OCI-LY7 (cell line): ENCODE measurements around the gene GLP1R. TPM values are rescaled to one million over a fixed set of nuclear protein-coding genes. Genes with fewer than 3 reads are reported as not detected.

Experiments
- BruUV-seq: library from RNA; stranded (reverse); fragments of 400-500 nt; replicated peaks from 2 replicates; lab custom pipeline; 2021; lab: Mats Ljungman, UMichigan
- CTCF ChIA-PET: fragments of 300-600 bp; sonication (Branson Sonifier 250); formaldehyde crosslinking; loops from one replicate; lab custom pipeline; 2022; ENCODE audit warnings: antibody characterized with exemption; ENCODE audit not compliant: unreplicated experiment; lab: Charles Lee
- POLR2A ChIA-PET: fragments of 300-600 bp; sonication (Branson Sonifier 250); formaldehyde crosslinking; loops from one replicate; lab custom pipeline; 2022; ENCODE audit warnings: antibody characterized with exemption; lab: Charles Lee
- DNase-seq: peaks from one replicate; pipeline ENCODE4 v3.0.0-alpha.2; 2015; ENCODE audit warnings: low spot score
- H2AFZ ChIP-seq: fragments of 200-600 bp; sonication (generic), shearing (Covaris generic); 2 replicates; pipeline ENCODE4 v1.6.1; 2014; ENCODE audit warnings: mild to moderate bottlenecking, antibody characterized with exemption, low read length, moderate library complexity
- H3K27ac ChIP-seq: fragments of 200-600 bp; sonication (generic); 2 replicates; pipeline ENCODE4 v1.5.1; 2014; ENCODE audit warnings: mixed run types, low read depth, mild to moderate bottlenecking, moderate library complexity, low read length, inconsistent platforms; ENCODE audit not compliant: poor library complexity, severe bottlenecking
- H3K36me3 ChIP-seq: fragments of 200-600 bp; sonication (generic); 2 replicates; pipeline ENCODE4 v1.6.1; 2014; ENCODE audit warnings: mild to moderate bottlenecking, antibody characterized with exemption, low read length, moderate library complexity, mixed read lengths; ENCODE audit not compliant: insufficient read depth
- H3K4me1 ChIP-seq: fragments of 200-600 bp; sonication (generic); 2 replicates; pipeline ENCODE4 v1.5.1; 2014; ENCODE audit warnings: mild to moderate bottlenecking, low read length; ENCODE audit not compliant: insufficient read depth, poor library complexity, severe bottlenecking
- H3K4me2 ChIP-seq: fragments of 200-600 bp; sonication (generic); 2 replicates; pipeline ENCODE4 v1.6.1; 2014; ENCODE audit warnings: mild to moderate bottlenecking, low read length
- H3K4me3 ChIP-seq: fragments of 200-600 bp; sonication (generic); 2 replicates; pipeline ENCODE4 v1.5.1; 2014; ENCODE audit warnings: mild to moderate bottlenecking, low read depth, low read length; ENCODE audit not compliant: poor library complexity, severe bottlenecking
- H3K79me2 ChIP-seq: fragments of 200-600 bp; sonication (generic); 2 replicates; pipeline ENCODE4 v1.6.1; 2016; ENCODE audit warnings: low read depth, mild to moderate bottlenecking, low read length, moderate library complexity, mixed read lengths; ENCODE audit not compliant: insufficient read depth
- H3K9me2 ChIP-seq: fragments of 200-600 bp; sonication (generic); 2 replicates; pipeline ENCODE4 v1.6.1; 2016; ENCODE audit warnings: mild to moderate bottlenecking, low read length, mixed read lengths; ENCODE audit not compliant: insufficient read depth
- H3K9me3 ChIP-seq: fragments of 200-600 bp; sonication (generic); 2 replicates; pipeline ENCODE4 v1.6.1; 2014; ENCODE audit warnings: mild to moderate bottlenecking, mixed run types, low read length, mixed read lengths
- H4K20me1 ChIP-seq: fragments of 200-600 bp; sonication (generic); 2 replicates; pipeline ENCODE4 v1.6.1; 2014; ENCODE audit warnings: mild to moderate bottlenecking, antibody characterized with exemption, low read length, moderate library complexity, mixed read lengths; ENCODE audit not compliant: insufficient read depth
- CTCF ChIP-seq: fragments of 200-600 bp; sonication (generic); conservative IDR thresholded peaks from 2 replicates; pipeline ENCODE4 v1.5.1; 2014; ENCODE audit warnings: mild to moderate bottlenecking, antibody characterized with exemption, low read length, moderate library complexity, mixed read lengths
- EZH2phosphoT487 ChIP-seq: fragments of 200-600 bp; sonication (generic); IDR thresholded peaks from 2 replicates; pipeline ENCODE4 v1.6.1; 2018; ENCODE audit warnings: low read depth, borderline replicate concordance, mild to moderate bottlenecking, mixed run types, antibody characterized with exemption, low read length, moderate library complexity, mixed read lengths
- intact Hi-C: fragments of 100-400 bp; cut with micrococcal nuclease; formaldehyde crosslinking; loops from one replicate; pipeline ENCODE4 v1.10.0; 2022; ENCODE audit not compliant: unreplicated experiment
- total RNA-seq, 2 experiments: library from RNA; depleted of rRNA in 1 of 2; stranded (reverse); fragments of >200 nt in 1 of 2; shearing (Covaris generic) in 1 of 2; gene quantifications; 2 replicates each; pipeline ENCODE4 v1.2.3, GENCODE V29; 2014 to 2022

Gene GLP1R
- total RNA-seq, 2 experiments from 2014 or later = not detected

- H3K4me2 ChIP-seq = no peak overlapping the region
- TF ChIP-seq EZH2phosphoT487 (no peak), CTCF (no peak)
- no peaks in the 10 kb centered on the region for H3K79me2 ChIP-seq
- no peak overlapping the region for H3K4me3 ChIP-seq
- no peak for DNase-seq
- no peak overlapping the region for H3K27ac ChIP-seq
- H2AFZ ChIP-seq = no peak overlapping the region
- intact Hi-C loops = no loop called here
- H3K4me1 ChIP-seq = no peaks in the 10 kb centered on the region
- no peaks in the 10 kb centered on the region for H3K36me3 ChIP-seq
- ChIA-PET POLR2A (interaction anchor here (0.6 kb wide), 1 partner anchor 344 kb away, joined by 3 read pairs; no protein-coding TSS in a partner anchor), CTCF (no interaction called here)
- H3K9me3 ChIP-seq = no peaks in the 10 kb centered on the region
- no TSS peak for BruUV-seq
- no peaks in the 10 kb centered on the region for H4K20me1 ChIP-seq
- no peaks in the 10 kb centered on the region for H3K9me2 ChIP-seq
These were observed 25.9 kb downstream of the GLP1R start for GRCh38 chr6:39074486-39074885.

- Histone ChIP-seq H3K4me3 (no peak overlapping the region), H3K36me3 (no peaks in the 10 kb centered on the region), H3K9me3 (no peaks in the 10 kb centered on the region), H3K27ac (no peak overlapping the region), H3K4me2 (no peak overlapping the region), H3K79me2 (no peaks in the 10 kb centered on the region), H2AFZ (no peak overlapping the region), H4K20me1 (no peaks in the 10 kb centered on the region), H3K9me2 (no peaks in the 10 kb centered on the region), H3K4me1 (no peaks in the 10 kb centered on the region)
- intact Hi-C loops = no loop called here
- no peak for DNase-seq
- TF ChIP-seq CTCF (no peak), EZH2phosphoT487 (no peak)
- ChIA-PET CTCF (no interaction called here), POLR2A (interaction anchor here (0.6 to 0.8 kb wide), 2 partner anchors 27 to 344 kb away, joined by 3 read pairs; no protein-coding TSS in a partner anchor)
- BruUV-seq = no TSS peak
These were observed 26.6 kb downstream of the GLP1R start for GRCh38 chr6:39075010-39075686.
